ENCODE results near the gene ARHGAP45. TPM values are rescaled to one million over a fixed set of nuclear protein-coding genes. Genes with fewer than 3 reads are reported as not detected.

The ARHGAP45 gene
- total and polyA plus RNA-seq, 12 donors = 1.6 to 75.4 (median 30.9) TPM

DNA sequence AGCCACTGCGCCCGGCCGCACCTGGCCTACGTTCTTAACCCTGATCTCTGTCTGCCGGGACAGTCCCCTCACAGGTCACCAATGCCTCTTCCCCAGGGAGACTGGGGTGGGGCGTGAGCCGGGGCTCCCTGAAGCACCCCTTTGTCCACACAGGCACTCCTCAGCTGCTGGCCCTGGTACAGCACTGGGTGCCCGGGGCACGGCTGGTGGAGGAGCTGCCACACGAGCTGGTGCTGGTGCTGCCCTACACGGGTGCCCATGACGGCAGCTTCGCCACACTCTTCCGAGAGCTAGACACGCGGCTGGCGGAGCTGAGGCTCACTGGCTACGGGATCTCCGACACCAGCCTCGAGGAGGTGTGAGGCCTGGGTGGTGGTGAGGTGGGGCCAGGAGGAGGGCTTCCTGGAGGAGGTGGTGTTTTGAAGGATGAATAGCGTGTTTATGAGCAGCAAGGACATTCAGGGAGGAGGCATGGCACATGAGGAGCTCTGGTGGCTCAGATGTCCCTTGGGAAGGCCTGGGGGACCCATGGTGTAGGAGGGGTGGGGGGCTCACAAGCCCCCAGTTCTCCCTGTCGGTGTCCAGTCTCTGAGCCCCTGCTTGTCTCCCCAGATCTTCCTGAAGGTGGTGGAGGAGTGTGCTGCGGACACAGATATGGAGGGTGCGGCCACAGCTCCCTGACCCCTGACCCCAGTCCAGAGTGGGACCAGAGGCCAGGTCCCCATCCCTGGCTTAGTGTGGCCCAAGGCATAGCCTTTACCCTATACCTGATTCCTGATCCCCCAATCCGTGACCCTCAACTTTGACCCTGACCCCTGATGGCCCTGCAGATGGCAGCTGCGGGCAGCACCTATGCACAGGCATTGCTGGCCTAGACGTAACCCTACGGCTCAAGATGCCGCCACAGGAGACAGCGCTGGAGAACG lies 13.5 kb upstream of the ARHGAP45 start:
- Histone ChIP-seq H3K36me3 (replicated peaks in 1 of 2) (no peaks in the 10 kb centered on the region), H3K4me3 (no peak overlapping the region), H3K9me3 (replicated peaks in 1 of 3) (peaks cover 0 to 22% (median 0%) of the 10 kb centered on the region in 3 donors), H3K27me3 (no peaks in the 10 kb centered on the region), H3K4me1 (replicated peaks in 1 of 2) (no peaks in the 10 kb centered on the region), H3K27ac (no peak overlapping the region)
- intact Hi-C loops (cut with DNase I) = no loop called here
- no peak for DNase-seq
- 90 to 96% (median 93%) methylated on average over 15 to 31 of the region's 31 CpGs for WGBS, 4 donors
- no peak for TF ChIP-seq POLR2A (IDR thresholded peaks at IDR 0.05)
- TF ChIP-seq CTCF (IDR thresholded peaks at IDR 0.05) = no peak

DNA sequence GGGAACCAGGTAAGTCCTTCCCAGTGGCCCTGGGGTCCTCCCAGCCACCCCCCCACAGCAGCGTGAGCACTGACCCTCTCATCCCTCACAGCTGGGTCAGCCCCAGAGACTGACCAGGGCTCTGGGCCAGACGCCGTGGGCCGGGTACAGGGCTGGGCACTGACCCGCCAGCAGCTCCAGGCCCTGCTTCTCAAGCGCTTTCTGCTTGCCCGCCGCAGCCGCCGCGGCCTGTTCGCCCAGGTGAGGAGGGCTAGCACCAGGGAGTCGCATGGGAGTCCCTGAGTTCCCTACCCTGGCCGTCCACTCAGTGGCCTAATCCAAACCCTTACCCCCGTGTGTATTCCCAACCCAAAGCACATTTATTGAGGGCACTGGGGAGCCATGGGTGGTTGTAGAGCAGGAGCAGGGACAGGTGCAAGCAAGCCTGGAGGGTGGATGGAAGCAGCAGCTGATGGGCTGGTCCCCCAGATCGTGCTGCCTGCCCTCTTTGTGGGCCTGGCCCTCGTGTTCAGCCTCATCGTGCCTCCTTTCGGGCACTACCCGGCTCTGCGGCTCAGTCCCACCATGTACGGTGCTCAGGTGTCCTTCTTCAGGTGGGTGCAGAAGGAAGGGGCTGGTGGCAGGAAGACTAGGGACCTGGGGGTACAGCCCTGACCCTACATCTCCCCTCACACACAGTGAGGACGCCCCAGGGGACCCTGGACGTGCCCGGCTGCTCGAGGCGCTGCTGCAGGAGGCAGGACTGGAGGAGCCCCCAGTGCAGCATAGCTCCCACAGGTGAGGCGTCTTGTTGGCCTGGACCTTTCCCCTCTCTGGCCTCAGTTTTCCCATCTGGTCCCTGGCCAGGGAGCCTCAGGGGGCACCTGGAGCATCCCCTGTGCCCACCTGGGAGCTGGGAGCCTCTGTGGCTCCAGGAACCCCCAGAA lies 12.6 kb upstream of the ARHGAP45 start:
- Histone ChIP-seq H3K27me3 (no peaks in the 10 kb centered on the region), H3K4me1 (replicated peaks in 1 of 2) (no peaks in the 10 kb centered on the region), H3K27ac (no peak overlapping the region), H3K4me3 (no peak overlapping the region), H3K36me3 (replicated peaks in 1 of 2) (no peaks in the 10 kb centered on the region), H3K9me3 (replicated peaks in 1 of 3) (peaks cover 0 to 22% (median 0%) of the 10 kb centered on the region in 3 donors)
- 91 to 98% (median 96%) methylated on average over 8 to 28 of the region's 28 CpGs for WGBS, 4 donors
- TF ChIP-seq POLR2A (IDR thresholded peaks at IDR 0.05) (no peak), CTCF (IDR thresholded peaks at IDR 0.05) (no peak)
- intact Hi-C loops (cut with DNase I) = no loop called here
- no peak for DNase-seq

- WGBS, 4 donors = 92 to 100% (median 98%) methylated on average over 1 to 14 of the region's 14 CpGs
- Histone ChIP-seq H3K4me3 (no peak overlapping the region), H3K27ac (no peak overlapping the region), H3K4me1 (replicated peaks in 1 of 2) (no peaks in the 10 kb centered on the region), H3K27me3 (no peaks in the 10 kb centered on the region), H3K36me3 (replicated peaks in 1 of 2) (no peaks in the 10 kb centered on the region), H3K9me3 (replicated peaks in 1 of 3) (peaks cover 0 to 22% (median 0%) of the 10 kb centered on the region in 3 donors)
- no peak for TF ChIP-seq CTCF (IDR thresholded peaks at IDR 0.05)
- TF ChIP-seq POLR2A (IDR thresholded peaks at IDR 0.05) = no peak
- intact Hi-C loops (cut with DNase I) = no loop called here
- DNase-seq = no peak
Observed at GRCh38 chr19:1055028-1055425, 11.9 kb upstream of the ARHGAP45 start.
